Heart left ventricle (tissue), 13 donors: ENCODE results near the gene SACS.

Experiments
- POLR2A ChIP-seq, 2 donors: fragments of 450-650 bp; IDR thresholded peaks; one replicate each; pipeline ENCODE4 v1.6.1; 2017; ENCODE audit warnings: antibody characterized with exemption in 2 of 2, mild to moderate bottlenecking in 2 of 2, moderate library complexity in 2 of 2
- TF ChIP-seq, protein P1 (sequence below), 12 donors: fragments of 200-600 bp; sonication (generic) in 4 of 12; IDR thresholded peaks; one replicate each; pipeline versions ENCODE4 v1.5.0 to v1.8.0; 2018 to 2022; ENCODE audit warnings: antibody characterized with exemption in 12 of 12, mild to moderate bottlenecking in 5 of 12
- donor health status: ischemic (EF 13 %, LVEDD 7.1; RV severe dilation, severe dysfunction).
- donor health status: DM: no; HTN: yes; CAD: no.
- donor health status: DM: no; HTN: no; CAD: no.
- donor health status: ischemic (EF 25% LVEDD 6.9; RV normal size, moderate dysfunction).
- donor health status: ischemic (EF 25% LVEDD 5.7; RV mildly dilated, moderate dysfunction).
- donor health status: ischemic (EF 35%, LVEDD 5.7; RV mildly dilated, moderate dysfunction).
- donor health status: nonischemic (EF 11% LVEDD 7.7; RV severe dilation, severe dysfunction).
- donor health status: DM: yes; HTN: yes; CAD: no.
- donor health status: PGD.
- donor health status: ischemic (EF 29% LVEDD 5.4; RV normal size, mild dysfunction).
- donor health status: nonischemic (EF 23%, LVEDD 6.1; RV moderate dilation, normal function).

DNA sequence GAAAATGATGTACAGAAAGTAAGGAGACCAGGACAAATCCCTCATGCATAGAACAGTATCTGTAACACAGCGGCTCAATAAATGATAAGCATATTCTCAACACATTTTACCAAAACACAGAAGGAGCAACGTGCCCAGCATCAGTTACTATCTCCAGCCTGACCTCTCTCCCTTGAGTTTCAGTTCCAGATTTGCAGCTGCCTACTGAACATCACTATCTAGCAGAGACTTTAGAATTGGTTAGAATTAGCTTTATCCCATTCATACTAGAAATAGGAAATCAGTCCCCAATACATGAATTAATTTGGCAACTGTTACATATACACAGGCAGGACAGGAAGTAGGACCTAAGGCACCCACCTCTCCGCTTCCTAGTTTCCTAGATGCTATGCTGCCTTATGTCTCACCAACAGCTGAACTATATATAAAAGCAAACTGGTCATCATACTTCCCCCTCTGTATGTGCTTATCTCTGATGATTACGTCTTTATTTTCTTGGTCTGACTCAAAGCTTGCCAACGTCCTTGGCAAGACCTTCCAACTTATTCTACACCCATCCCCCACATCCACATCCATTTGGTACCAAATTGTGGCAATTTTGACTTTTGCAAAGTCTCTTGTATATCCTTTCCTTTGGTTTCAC, 61.1 kb downstream of the SACS start:
- TF ChIP-seq, protein P1, sequence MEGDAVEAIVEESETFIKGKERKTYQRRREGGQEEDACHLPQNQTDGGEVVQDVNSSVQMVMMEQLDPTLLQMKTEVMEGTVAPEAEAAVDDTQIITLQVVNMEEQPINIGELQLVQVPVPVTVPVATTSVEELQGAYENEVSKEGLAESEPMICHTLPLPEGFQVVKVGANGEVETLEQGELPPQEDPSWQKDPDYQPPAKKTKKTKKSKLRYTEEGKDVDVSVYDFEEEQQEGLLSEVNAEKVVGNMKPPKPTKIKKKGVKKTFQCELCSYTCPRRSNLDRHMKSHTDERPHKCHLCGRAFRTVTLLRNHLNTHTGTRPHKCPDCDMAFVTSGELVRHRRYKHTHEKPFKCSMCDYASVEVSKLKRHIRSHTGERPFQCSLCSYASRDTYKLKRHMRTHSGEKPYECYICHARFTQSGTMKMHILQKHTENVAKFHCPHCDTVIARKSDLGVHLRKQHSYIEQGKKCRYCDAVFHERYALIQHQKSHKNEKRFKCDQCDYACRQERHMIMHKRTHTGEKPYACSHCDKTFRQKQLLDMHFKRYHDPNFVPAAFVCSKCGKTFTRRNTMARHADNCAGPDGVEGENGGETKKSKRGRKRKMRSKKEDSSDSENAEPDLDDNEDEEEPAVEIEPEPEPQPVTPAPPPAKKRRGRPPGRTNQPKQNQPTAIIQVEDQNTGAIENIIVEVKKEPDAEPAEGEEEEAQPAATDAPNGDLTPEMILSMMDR (IDR thresholded peaks at IDR 0.05), result no peak
- no peak for TF ChIP-seq POLR2A (IDR thresholded peaks at IDR 0.05)
